Kidney (tissue), 14 donors: ENCODE results near the gene PSMB8. TPM values are rescaled to one million over a fixed set of nuclear protein-coding genes. Genes with fewer than 3 reads are reported as not detected.

ENCODE experiments used
- DNase-seq, 5 donors: peaks; one replicate each; pipeline ENCODE4 v3.0.0-alpha.2; 2013 to 2020
- FAIRE-seq: peaks from 2 replicates; lab custom pipeline; 2012; peaks lifted over from hg19 to GRCh38; lab: Jason Lieb, UNC
- H3K27ac ChIP-seq, 2 donors: one replicate each; pipeline ENCODE4 v1.7.0; 2013; ENCODE audit warnings: low read depth in 2 of 2, low read length in 2 of 2, inconsistent platforms in 1 of 2
- H3K27me3 ChIP-seq: one replicate; pipeline ENCODE4 v1.7.1; 2013; ENCODE audit warnings: low read length, inconsistent platforms; ENCODE audit not compliant: control insufficient read depth, insufficient read depth
- H3K36me3 ChIP-seq, 3 donors: one replicate each; pipeline versions ENCODE4 v1.7.0 to v1.7.1; 2013; ENCODE audit warnings: low read length in 3 of 3, control low read depth in 1 of 3, inconsistent platforms in 1 of 3; ENCODE audit not compliant: insufficient read depth in 3 of 3, control insufficient read depth in 2 of 3
- H3K4me1 ChIP-seq, 3 donors: one replicate each; pipeline versions ENCODE4 v1.7.0 to v1.7.1; 2013; ENCODE audit warnings: low read length in 3 of 3, inconsistent platforms in 1 of 3, low read depth in 1 of 3; ENCODE audit not compliant: control insufficient read depth in 2 of 3, insufficient read depth in 2 of 3
- H3K4me3 ChIP-seq, 3 donors: one replicate each; pipeline versions ENCODE4 v1.7.0 to v1.8.1; 2013; ENCODE audit warnings: low read length in 3 of 3, control low read depth in 1 of 3, inconsistent platforms in 1 of 3
- H3K9ac ChIP-seq, 3 donors: one replicate each; pipeline versions ENCODE4 v1.7.0 to v1.7.1; 2013; ENCODE audit warnings: low read length in 3 of 3, control low read depth in 1 of 3, inconsistent platforms in 1 of 3
- H3K9me3 ChIP-seq, 3 donors: one replicate each; pipeline versions ENCODE4 v1.7.0 to v1.7.1; 2013; ENCODE audit warnings: low read length in 3 of 3, control low read depth in 1 of 3, inconsistent platforms in 1 of 3; ENCODE audit not compliant: control insufficient read depth in 2 of 3, insufficient read depth in 1 of 3
- intact Hi-C: fragments of 100-400 bp; cut with DNase I; formaldehyde crosslinking; loops from one replicate; pipeline ENCODE4 v1.11.1; 2022
- polyA plus RNA-seq: library from polyadenylated mRNA; stranded (reverse); fragments of 350-450 nt; fragmentation: Illumina TruSeq; extraction: RNeasy Lipid Tissue Mini Kit (QIAGEN cat#74804); gene quantifications from one replicate; pipeline ENCODE4 v1.2.3, GENCODE V29; 2014; ENCODE audit warnings: low read depth, low replicate concordance; ENCODE audit not compliant: insufficient read depth
- total RNA-seq: library from RNA; stranded (reverse); fragmentation: NEBNext Ultra II Directional; extraction: Animal tissue kit (Norgen Biotek cat#: 25700); gene quantifications from one replicate; pipeline ENCODE4 v1.2.1, GENCODE V29; 2021
- TF ChIP-seq, protein P1 (sequence below): IDR thresholded peaks from 3 replicates; pipeline ENCODE4 v1.5.1; 2012; ENCODE audit warnings: mild to moderate bottlenecking, moderate library complexity, borderline replicate concordance; ENCODE audit not compliant: insufficient read depth; ENCODE audit errors: extremely low read depth
- donor health status: control.
- donor health status: control.
- donor health status: control.
- donor health status: control.
- donor health status: control.
- donor health status: DM: yes; HTN: yes; CAD: no.
- donor health status: Normal renal cell carcinoma (clear cell type).

The PSMB8 gene
- total and polyA plus RNA-seq, 2 donors from 2014 or later: 79.6 to 90.6 TPM

DNA sequence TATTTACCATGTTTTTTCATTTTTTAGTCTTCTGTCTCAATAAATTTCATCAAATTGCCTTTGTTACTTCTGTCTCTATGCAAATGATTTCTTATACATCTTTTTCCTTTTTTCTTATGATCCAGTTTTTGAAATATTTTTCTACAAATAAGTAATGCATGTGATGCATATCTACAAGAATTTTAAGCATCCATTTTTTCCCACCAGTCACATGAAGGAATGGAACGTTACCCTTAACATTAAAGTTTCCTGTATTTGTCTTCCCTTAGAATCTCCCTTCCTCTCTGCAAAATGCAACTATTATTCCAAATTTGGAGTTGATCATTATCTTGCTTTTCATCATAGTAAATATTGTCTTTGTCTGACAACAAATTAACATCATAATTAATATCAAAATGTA lies 45.7 kb upstream of the PSMB8 start:
- H3K4me3 ChIP-seq: no peak overlapping the region
- TF ChIP-seq, protein P1, sequence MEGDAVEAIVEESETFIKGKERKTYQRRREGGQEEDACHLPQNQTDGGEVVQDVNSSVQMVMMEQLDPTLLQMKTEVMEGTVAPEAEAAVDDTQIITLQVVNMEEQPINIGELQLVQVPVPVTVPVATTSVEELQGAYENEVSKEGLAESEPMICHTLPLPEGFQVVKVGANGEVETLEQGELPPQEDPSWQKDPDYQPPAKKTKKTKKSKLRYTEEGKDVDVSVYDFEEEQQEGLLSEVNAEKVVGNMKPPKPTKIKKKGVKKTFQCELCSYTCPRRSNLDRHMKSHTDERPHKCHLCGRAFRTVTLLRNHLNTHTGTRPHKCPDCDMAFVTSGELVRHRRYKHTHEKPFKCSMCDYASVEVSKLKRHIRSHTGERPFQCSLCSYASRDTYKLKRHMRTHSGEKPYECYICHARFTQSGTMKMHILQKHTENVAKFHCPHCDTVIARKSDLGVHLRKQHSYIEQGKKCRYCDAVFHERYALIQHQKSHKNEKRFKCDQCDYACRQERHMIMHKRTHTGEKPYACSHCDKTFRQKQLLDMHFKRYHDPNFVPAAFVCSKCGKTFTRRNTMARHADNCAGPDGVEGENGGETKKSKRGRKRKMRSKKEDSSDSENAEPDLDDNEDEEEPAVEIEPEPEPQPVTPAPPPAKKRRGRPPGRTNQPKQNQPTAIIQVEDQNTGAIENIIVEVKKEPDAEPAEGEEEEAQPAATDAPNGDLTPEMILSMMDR: no peak
- H3K9me3 ChIP-seq: no peaks in the 10 kb centered on the region
- H3K36me3 ChIP-seq: no peaks in the 10 kb centered on the region
- intact Hi-C loops: no loop called here
- peaks cover 0 to 4% (median 2%) of the 10 kb centered on the region in 3 donors for H3K4me1 ChIP-seq
- H3K27ac ChIP-seq: no peak overlapping the region
- no peak overlapping the region for H3K9ac ChIP-seq
- FAIRE-seq: no peak
- no peaks in the 10 kb centered on the region for H3K27me3 ChIP-seq
- no peak for DNase-seq

DNA sequence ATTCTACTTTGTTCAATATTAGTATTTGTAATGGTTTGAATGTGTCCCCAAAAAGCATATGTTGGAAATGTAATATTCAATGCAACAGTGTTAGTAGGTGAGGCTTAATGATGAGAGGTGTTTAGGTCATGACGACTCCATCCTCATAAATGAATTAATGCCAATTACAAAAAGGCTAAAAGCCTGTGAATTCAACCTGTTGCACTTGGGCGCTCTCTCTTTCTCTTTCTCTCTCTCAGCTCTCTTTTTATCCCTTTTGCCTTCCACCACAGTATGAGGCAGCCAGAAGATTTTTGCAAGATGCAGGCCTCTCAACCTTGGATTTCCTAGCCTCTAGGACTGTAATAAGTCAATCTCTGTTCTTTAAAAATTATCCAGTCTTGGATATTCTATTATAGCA lies 44.7 kb upstream of the PSMB8 start:
- Histone ChIP-seq H3K9me3 (no peaks in the 10 kb centered on the region), H3K27me3 (no peaks in the 10 kb centered on the region), H3K4me3 (no peak overlapping the region), H3K27ac (no peak overlapping the region), H3K9ac (no peak overlapping the region), H3K4me1 (peaks cover 0 to 4% (median 2%) of the 10 kb centered on the region in 3 donors), H3K36me3 (no peaks in the 10 kb centered on the region)
- TF ChIP-seq, protein P1: no peak
- intact Hi-C loops: no loop called here
- no peak for DNase-seq
- no peak for FAIRE-seq

DNA sequence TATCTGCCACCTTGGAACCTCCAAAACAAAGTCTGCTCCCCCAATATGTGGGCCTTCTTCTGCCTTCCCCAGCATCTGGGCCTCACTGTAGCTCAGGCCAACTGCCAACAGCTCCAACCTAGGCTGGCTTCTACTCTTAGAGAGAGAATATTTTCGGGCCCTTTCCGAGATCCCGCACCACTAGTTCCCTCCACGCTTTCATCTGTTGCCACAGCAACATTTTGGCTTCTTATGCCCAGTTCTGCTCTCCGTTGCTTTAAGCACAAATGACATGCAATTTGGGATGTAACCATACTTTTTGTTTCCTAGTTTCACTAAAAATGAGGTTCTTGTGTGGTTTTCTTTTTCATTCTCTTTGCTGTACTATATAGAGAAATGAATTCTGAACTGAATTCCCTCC lies 43.8 kb upstream of the PSMB8 start:
- DNase-seq (no peak), FAIRE-seq (no peak)
- intact Hi-C loops: no loop called here
- no peak overlapping the region for H3K27ac ChIP-seq
- TF ChIP-seq, protein P1: no peak
- no peaks in the 10 kb centered on the region for H3K27me3 ChIP-seq
- H3K4me3 ChIP-seq: no peak overlapping the region
- H3K36me3 ChIP-seq: no peaks in the 10 kb centered on the region
- H3K9ac ChIP-seq: no peak overlapping the region
- peaks cover 0 to 4% (median 2%) of the 10 kb centered on the region in 3 donors for H3K4me1 ChIP-seq
- no peaks in the 10 kb centered on the region for H3K9me3 ChIP-seq
